PFSK-1 (cell line): Measurements from ENCODE around the gene SUFU.

Source experiments
- POLR2AphosphoS5 ChIP-seq: IDR thresholded peaks from 2 replicates; pipeline ENCODE4 v1.6.1; 2012; ENCODE audit warnings: low read depth, mild to moderate bottlenecking, control low read depth, low read length, moderate library complexity
- TAF1 ChIP-seq: IDR thresholded peaks from 2 replicates; pipeline ENCODE4 v1.6.1; 2012; ENCODE audit warnings: low read length, control low read depth, borderline replicate concordance; ENCODE audit not compliant: insufficient read depth
- TF ChIP-seq, protein P1 (sequence below), 2 experiments: IDR thresholded peaks; 2 replicates each; pipeline versions ENCODE4 v1.6.1 to v1.8.0; 2011 to 2012; ENCODE audit warnings: low read depth in 2 of 2, low read length in 2 of 2, control low read depth in 1 of 2, inconsistent platforms in 1 of 2, mild to moderate bottlenecking in 1 of 2, moderate library complexity in 1 of 2; ENCODE audit not compliant: insufficient read depth in 1 of 2

DNA sequence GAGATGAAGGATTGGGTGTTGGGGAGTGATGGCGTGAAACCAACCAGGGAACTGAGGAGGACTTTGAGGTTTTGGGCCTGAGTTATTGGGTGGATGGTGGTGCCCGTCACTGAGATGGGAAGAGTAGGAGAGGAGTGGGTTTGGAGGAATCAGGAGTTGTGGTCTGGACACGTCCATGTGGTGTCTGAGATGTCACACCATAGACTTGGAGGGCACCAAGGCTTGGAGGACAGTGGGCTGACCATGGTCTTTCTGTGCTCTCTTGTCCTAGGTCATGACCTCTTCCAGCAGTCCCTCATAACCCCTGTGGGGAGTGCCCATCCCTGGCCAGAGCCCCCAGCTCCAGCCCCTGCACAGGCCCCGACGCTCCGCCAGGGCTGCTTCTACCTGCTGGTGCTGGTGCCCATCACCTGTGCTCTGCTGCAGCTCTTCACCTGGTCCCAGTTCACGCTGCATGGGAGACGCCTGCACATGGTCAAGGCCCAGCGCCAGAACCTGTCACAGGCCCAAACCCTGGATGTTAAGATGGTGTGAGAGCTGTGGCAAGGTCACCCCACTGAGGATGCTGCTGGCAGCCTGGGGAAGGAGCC, 28.2 kb upstream of the SUFU start:
- TF ChIP-seq POLR2AphosphoS5 (no peak), TAF1 (no peak)
- TF ChIP-seq, protein P1, sequence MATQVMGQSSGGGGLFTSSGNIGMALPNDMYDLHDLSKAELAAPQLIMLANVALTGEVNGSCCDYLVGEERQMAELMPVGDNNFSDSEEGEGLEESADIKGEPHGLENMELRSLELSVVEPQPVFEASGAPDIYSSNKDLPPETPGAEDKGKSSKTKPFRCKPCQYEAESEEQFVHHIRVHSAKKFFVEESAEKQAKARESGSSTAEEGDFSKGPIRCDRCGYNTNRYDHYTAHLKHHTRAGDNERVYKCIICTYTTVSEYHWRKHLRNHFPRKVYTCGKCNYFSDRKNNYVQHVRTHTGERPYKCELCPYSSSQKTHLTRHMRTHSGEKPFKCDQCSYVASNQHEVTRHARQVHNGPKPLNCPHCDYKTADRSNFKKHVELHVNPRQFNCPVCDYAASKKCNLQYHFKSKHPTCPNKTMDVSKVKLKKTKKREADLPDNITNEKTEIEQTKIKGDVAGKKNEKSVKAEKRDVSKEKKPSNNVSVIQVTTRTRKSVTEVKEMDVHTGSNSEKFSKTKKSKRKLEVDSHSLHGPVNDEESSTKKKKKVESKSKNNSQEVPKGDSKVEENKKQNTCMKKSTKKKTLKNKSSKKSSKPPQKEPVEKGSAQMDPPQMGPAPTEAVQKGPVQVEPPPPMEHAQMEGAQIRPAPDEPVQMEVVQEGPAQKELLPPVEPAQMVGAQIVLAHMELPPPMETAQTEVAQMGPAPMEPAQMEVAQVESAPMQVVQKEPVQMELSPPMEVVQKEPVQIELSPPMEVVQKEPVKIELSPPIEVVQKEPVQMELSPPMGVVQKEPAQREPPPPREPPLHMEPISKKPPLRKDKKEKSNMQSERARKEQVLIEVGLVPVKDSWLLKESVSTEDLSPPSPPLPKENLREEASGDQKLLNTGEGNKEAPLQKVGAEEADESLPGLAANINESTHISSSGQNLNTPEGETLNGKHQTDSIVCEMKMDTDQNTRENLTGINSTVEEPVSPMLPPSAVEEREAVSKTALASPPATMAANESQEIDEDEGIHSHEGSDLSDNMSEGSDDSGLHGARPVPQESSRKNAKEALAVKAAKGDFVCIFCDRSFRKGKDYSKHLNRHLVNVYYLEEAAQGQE (IDR thresholded peaks at IDR 0.05; ENCODE audit: insufficient read depth in 1 of 2, low read depth in 2 of 2, low read length in 2 of 2) = no peak
